MM.1S (cell line): ENCODE measurements around the gene FGR.

ENCODE experiments used
- CTCF ChIP-seq: fragments of 300-600 bp; sonication (generic); IDR thresholded peaks from 2 replicates; pipeline ENCODE4 v1.5.1; 2016; ENCODE audit warnings: antibody characterized with exemption, low read length, mixed read lengths
- EZH2phosphoT487 ChIP-seq: fragments of 300-600 bp; sonication (generic); IDR thresholded peaks from 2 replicates; pipeline ENCODE4 v1.6.1; 2018; ENCODE audit warnings: antibody characterized with exemption, low read length

GRCh38 chr1:27569506-27570291 is 65.3 kb downstream of the FGR start:
- TF ChIP-seq CTCF, result no peak
- no peak for TF ChIP-seq EZH2phosphoT487
